Testis (tissue), 3 donors: Measurements from ENCODE around the gene FRAS1. TPM values are rescaled to one million over a fixed set of nuclear protein-coding genes. Genes with fewer than 3 reads are reported as not detected.
"Not testable (repeated sequence)": the region's sequence is repeated elsewhere in the genome, so short reads cannot be mapped to it uniquely, and the experiment has no call there.

ENCODE experiments used
- DNase-seq: peaks from one replicate; pipeline ENCODE4 v3.0.0-alpha.2; 2019
- H3K27ac ChIP-seq, 2 donors: fragments of 200-600 bp; sonication (generic); one replicate each; pipeline ENCODE4 v1.5.1; 2019
- H3K27me3 ChIP-seq: fragments of 200-600 bp; sonication (generic); one replicate; pipeline ENCODE4 v1.5.1; 2019
- H3K36me3 ChIP-seq: fragments of 200-600 bp; sonication (generic); one replicate; pipeline ENCODE4 v1.5.1; 2017; ENCODE audit warnings: low read depth; ENCODE audit errors: missing control alignments
- H3K4me1 ChIP-seq: fragments of 200-600 bp; sonication (generic); one replicate; pipeline ENCODE4 v1.5.1; 2019
- H3K4me3 ChIP-seq, 2 donors: fragments of 200-600 bp; sonication (generic); one replicate each; pipeline ENCODE4 v1.5.1; 2017 to 2019
- H3K9me3 ChIP-seq: fragments of 200-600 bp; sonication (generic); one replicate; pipeline ENCODE4 v1.5.1; 2017
- CTCF ChIP-seq, 3 experiments: fragments of 450-650 bp in 2 of 3; fragments of 200-600 bp in 1 of 3; sonication (generic) in 1 of 3; IDR thresholded peaks; one replicate each; pipeline ENCODE4 v1.5.1; 2016 to 2019; ENCODE audit warnings: antibody characterized with exemption in 3 of 3, mild to moderate bottlenecking in 2 of 3, moderate library complexity in 1 of 3
- POLR2A ChIP-seq: fragments of 450-650 bp; IDR thresholded peaks from one replicate; pipeline ENCODE4 v1.6.1; 2017; ENCODE audit warnings: antibody characterized with exemption, mild to moderate bottlenecking, moderate library complexity
- WGBS, 2 donors: methylation state at CpG; one replicate each; pipeline ENCODE4 v1.1.5; 2018; 5-methylcytosine and 5-hydroxymethylcytosine counted together
- intact Hi-C: fragments of 100-400 bp; cut with DNase I; formaldehyde crosslinking; loops from one replicate; pipeline ENCODE4 v1.15.1; 2023; ENCODE audit warnings: low total_unique reads
- polyA plus RNA-seq: library from polyadenylated mRNA; stranded (reverse); fragments of 350-450 nt; fragmentation: Illumina TruSeq; extraction: RNeasy Lipid Tissue Mini Kit (QIAGEN cat#74804); gene quantifications from one replicate; pipeline ENCODE4 v1.2.3, GENCODE V29; 2014; ENCODE audit warnings: low read depth, low replicate concordance; ENCODE audit not compliant: insufficient read depth
- total RNA-seq, 2 donors: library from RNA; depleted of rRNA; stranded (reverse); fragments of >200 nt; gene quantifications; one replicate each; pipeline ENCODE4 v1.2.3, GENCODE V29; 2016

FRAS1 gene
- total and polyA plus RNA-seq, 3 donors from 2014 or later, result 2.2 to 3.7 (median 3.5) TPM

- no peaks in the 10 kb centered on the region for H3K4me1 ChIP-seq
- TF ChIP-seq CTCF (IDR thresholded peaks at IDR 0.05) (no peak), POLR2A (no peak)
- H3K27ac ChIP-seq, result no peak overlapping the region
- H3K4me3 ChIP-seq, result no peak overlapping the region
- DNase-seq, result no peak
- H3K36me3 ChIP-seq, result no peaks in the 10 kb centered on the region
- no peaks in the 10 kb centered on the region for H3K27me3 ChIP-seq
- WGBS, 2 donors, result 59 to 72% methylated on average over 4 of the region's 4 CpGs
- no peaks in the 10 kb centered on the region for H3K9me3 ChIP-seq
- intact Hi-C loops, result no loop called here
Measured at GRCh38 chr4:78121338-78121904, 64.3 kb downstream of the FRAS1 start.

GRCh38 chr4:78125834-78126331 lies 68.8 kb downstream of the FRAS1 start:
- intact Hi-C loops, H3K36me3 ChIP-seq: not testable (repeated sequence)

GRCh38 chr4:78129383-78130108 lies 72.4 kb downstream of the FRAS1 start:
- H3K9me3 ChIP-seq, result no peaks in the 10 kb centered on the region
- intact Hi-C loops, result no loop called here
- no peaks in the 10 kb centered on the region for H3K4me1 ChIP-seq
- WGBS, 2 donors, result 96% methylated on average over 1 of the region's 1 CpG
- no peaks in the 10 kb centered on the region for H3K27me3 ChIP-seq
- DNase-seq, result no peak
- no peak overlapping the region for H3K27ac ChIP-seq
- TF ChIP-seq POLR2A (no peak), CTCF (IDR thresholded peaks at IDR 0.05) (no peak)
- no peak overlapping the region for H3K4me3 ChIP-seq
- H3K36me3 ChIP-seq, result no peaks in the 10 kb centered on the region

More at GRCh38 chr4:78125834-78126331, 68.8 kb downstream of the FRAS1 start:
- H3K27me3 ChIP-seq, H3K4me3 ChIP-seq, H3K4me1 ChIP-seq, H3K9me3 ChIP-seq, H3K27ac ChIP-seq, DNase-seq: not testable (repeated sequence)
- 43 to 59% methylated on average over 1 to 6 of the region's 6 CpGs for WGBS, 2 donors

GRCh38 chr4:78131403-78131802 lies 74.3 kb downstream of the FRAS1 start:
- intact Hi-C loops, result no loop called here
- TF ChIP-seq POLR2A (no peak), CTCF (IDR thresholded peaks at IDR 0.05) (no peak)
- Histone ChIP-seq H3K4me3 (no peak overlapping the region), H3K27ac (no peak overlapping the region), H3K27me3 (no peaks in the 10 kb centered on the region), H3K9me3 (no peaks in the 10 kb centered on the region), H3K36me3 (no peaks in the 10 kb centered on the region), H3K4me1 (no peaks in the 10 kb centered on the region)
- no peak for DNase-seq
- 70 to 83% methylated on average over 3 of the region's 3 CpGs for WGBS, 2 donors

GRCh38 chr4:78136109-78137081 lies 79.3 kb downstream of the FRAS1 start:
- no peak overlapping the region for H3K27ac ChIP-seq
- intact Hi-C loops, result no loop called here
- H3K4me1 ChIP-seq, result no peaks in the 10 kb centered on the region
- no peak for TF ChIP-seq POLR2A
- no peak for TF ChIP-seq CTCF (IDR thresholded peaks at IDR 0.05)
- no peak for DNase-seq
- no peaks in the 10 kb centered on the region for H3K9me3 ChIP-seq
- no peaks in the 10 kb centered on the region for H3K36me3 ChIP-seq
- 75 to 89% methylated on average over 6 to 8 of the region's 8 CpGs for WGBS, 2 donors
- H3K4me3 ChIP-seq, result no peak overlapping the region
- H3K27me3 ChIP-seq, result no peaks in the 10 kb centered on the region
